OCI-LY3 (cell line): ENCODE results near the gene SORCS1.

Experiments used
- CTCF ChIP-seq: fragments of 200-600, 300-600 bp; sonication (generic); IDR thresholded peaks from 2 replicates; pipeline ENCODE4 v1.5.1; 2014; ENCODE audit warnings: antibody characterized with exemption, low read length, low read depth
- EZH2phosphoT487 ChIP-seq: fragments of 200-600 bp; shearing (Covaris generic); IDR thresholded peaks from 2 replicates; pipeline ENCODE4 v1.6.1; 2018; ENCODE audit warnings: antibody characterized with exemption, mixed run types, low read depth

- no peak for TF ChIP-seq CTCF
- no peak for TF ChIP-seq EZH2phosphoT487
Measured at GRCh38 chr10:106728232-106728631, 436.3 kb downstream of the SORCS1 start.
